Fibroblast of the aortic adventitia (primary cell): ENCODE results near the gene DOP1B. TPM values are rescaled to one million over a fixed set of nuclear protein-coding genes. Genes with fewer than 3 reads are reported as not detected.
A peak's percentile ranks its signal among the peaks of the same experiment; 100 is the strongest.

ENCODE experiments used
- DNase-seq: peaks from one replicate; pipeline ENCODE4 v3.0.0-alpha.2; 2010; ENCODE audit warnings: low read depth
- H3K4me3 ChIP-seq: 2 replicates; pipeline ENCODE4 v1.5.1; 2011; ENCODE audit warnings: low read depth, mild to moderate bottlenecking, control low read depth, low read length, moderate library complexity
- CTCF ChIP-seq: IDR thresholded peaks from 2 replicates; pipeline ENCODE4 v1.5.1; 2011; ENCODE audit warnings: mild to moderate bottlenecking, low read length, control low read depth, inconsistent platforms; ENCODE audit not compliant: insufficient read depth
- total RNA-seq: library from RNA; depleted of rRNA; stranded (reverse); fragments of >200 nt; gene quantifications from 2 replicates; pipeline ENCODE4 v1.2.3, GENCODE V29; 2012; ENCODE audit warnings: low replicate concordance

The DOP1B gene
- total RNA-seq, result 2.6 and 25.8 TPM in 2 replicates

GRCh38 chr21:36156815-36157670 is at the start of gene DOP1B:
Gene DOP1B, plus strand, starts transcription at chr21:36156824. Its CDS starts 7,910 bp downstream, at chr21:36164734.
- DNase-seq, result no peak
- H3K4me3 ChIP-seq, result peak within 1 kb of the TSS; percentile 86
- no peak for TF ChIP-seq CTCF

- no peak overlapping the region for H3K4me3 ChIP-seq
- TF ChIP-seq CTCF, result no peak
- no peak for DNase-seq
These were observed 46.8 kb upstream of the DOP1B start for GRCh38 chr21:36109868-36110267.

- H3K4me3 ChIP-seq, result no peak overlapping the region
- DNase-seq, result no peak
- TF ChIP-seq CTCF, result no peak
These were observed 45.4 kb upstream of the DOP1B start for GRCh38 chr21:36111238-36111637.

- DNase-seq, result no peak
- H3K4me3 ChIP-seq, result no peak overlapping the region
- no peak for TF ChIP-seq CTCF
These were observed 42.8 kb upstream of the DOP1B start for GRCh38 chr21:36113647-36114428.

GRCh38 chr21:36115138-36115730 is 41.4 kb upstream of the DOP1B start:
- TF ChIP-seq CTCF, result no peak
- DNase-seq, result no peak

GRCh38 chr21:36117286-36117741 is 39.3 kb upstream of the DOP1B start:
- DNase-seq, result no peak
- no peak for TF ChIP-seq CTCF
- H3K4me3 ChIP-seq, result no peak overlapping the region

More at GRCh38 chr21:36115138-36115730, 41.4 kb upstream of the DOP1B start:
- H3K4me3 ChIP-seq, result no peak overlapping the region
